A549 (cell line): Measurements from ENCODE around the gene SURF2. TPM values are rescaled to one million over a fixed set of nuclear protein-coding genes. Genes with fewer than 3 reads are reported as not detected.

Experiments used
- ATAC-seq, 2 experiments: fragments of 200-7000 bp in 1 of 2; fragments of >200 bp in 1 of 2; cut with Nextera tagmentation in 1 of 2; cut with Tn5 transposase in 1 of 2; 3 replicates each; pipeline versions ENCODE4 v1.8.0 to v1.9.1; 2018 to 2020; ENCODE audit warnings: mild to moderate bottlenecking in 1 of 2, moderate library complexity in 1 of 2
- CTCF ChIA-PET: fragments of 300-600 bp; sonication (Branson Sonifier 250); formaldehyde crosslinking; extraction: SDS; loops from one replicate; lab custom pipeline; 2021; ENCODE audit warnings: antibody characterized with exemption, inconsistent platforms; lab: Yijun Ruan, JAX
- POLR2A ChIA-PET: fragments of 350-600 bp; formaldehyde crosslinking; extraction: SDS; loops from one replicate; lab custom pipeline; 2021; ENCODE audit warnings: antibody characterized with exemption, inconsistent platforms; lab: Yijun Ruan, JAX
- DNase-seq, 2 experiments: peaks; one replicate each; pipeline versions ENCODE4 v3.0.0 to v3.0.0-alpha.2; 2011 to 2016; ENCODE audit warnings: low read depth in 1 of 2, low spot score in 1 of 2
- FAIRE-seq: peaks from 2 replicates; lab custom pipeline; 2011; peaks lifted over from hg19 to GRCh38; lab: Jason Lieb, UNC
- H3K27ac ChIP-seq, 2 experiments: fragments of >200 bp; sonication (Bioruptor Twin); formaldehyde crosslinking; 3 replicates each; pipeline ENCODE4 v1.5.1; 2016 to 2017
- H3K4me1 ChIP-seq: fragments of >200 bp; sonication (Bioruptor Twin); formaldehyde crosslinking; 3 replicates; pipeline ENCODE4 v1.6.1; 2016
- H3K4me2 ChIP-seq: fragments of >200 bp; sonication (Bioruptor Twin); formaldehyde crosslinking; 3 replicates; pipeline ENCODE4 v1.6.1; 2016
- H3K4me3 ChIP-seq: fragments of >200 bp; sonication (Bioruptor Twin); formaldehyde crosslinking; 3 replicates; pipeline ENCODE4 v1.5.1; 2016
- H3K9me3 ChIP-seq: fragments of >200 bp; sonication (Bioruptor Twin); formaldehyde crosslinking; 3 replicates; pipeline ENCODE4 v1.6.1; 2016
- CBX8 ChIP-seq: fragments of 200-600 bp; sonication (generic); IDR thresholded peaks from 2 replicates; pipeline ENCODE4 v1.6.1; 2016
- CHD2 ChIP-seq: fragments of 150-350 bp; IDR thresholded peaks from 2 replicates; pipeline ENCODE4 v1.6.1; 2014; ENCODE audit warnings: low read length; ENCODE audit not compliant: partially characterized antibody
- E2F6 ChIP-seq: IDR thresholded peaks from 2 replicates; pipeline ENCODE4 v1.6.1; 2012; ENCODE audit warnings: low read depth, borderline replicate concordance
- FOSB ChIP-seq: fragments of 250-450 bp; sonication (Bioruptor Pico); IDR thresholded peaks from 2 replicates; pipeline ENCODE4 v1.5.0; 2020; ENCODE audit warnings: mild to moderate bottlenecking, moderate library complexity
- GATA3 ChIP-seq: IDR thresholded peaks from 2 replicates; pipeline ENCODE4 v1.6.1; 2012; ENCODE audit warnings: borderline replicate concordance
- HOXA7 ChIP-seq: fragments of 250-450 bp; sonication (Bioruptor Pico); IDR thresholded peaks from 2 replicates; pipeline ENCODE4 v1.5.0; 2020; ENCODE audit warnings: mild to moderate bottlenecking, moderate library complexity
- HOXB13 ChIP-seq: fragments of 250-450 bp; sonication (Bioruptor Pico); IDR thresholded peaks from 2 replicates; pipeline ENCODE4 v1.5.0; 2020; ENCODE audit warnings: low read depth, mild to moderate bottlenecking, moderate library complexity
- JUN ChIP-seq, 2 experiments: fragments of >200 bp; sonication (Bioruptor Twin); formaldehyde crosslinking; IDR thresholded peaks; 2 replicates in 1 of 2; 3 replicates in 1 of 2; pipeline ENCODE4 v1.6.1; 2016 to 2017
- KDM5A ChIP-seq: fragments of 200-600 bp; sonication (generic); IDR thresholded peaks from 2 replicates; pipeline ENCODE4 v1.6.1; 2016; ENCODE audit warnings: antibody characterized with exemption, mild to moderate bottlenecking
- MAFK ChIP-seq: fragments of 450-650 bp; IDR thresholded peaks from 2 replicates; pipeline ENCODE4 v1.6.1; 2014; ENCODE audit not compliant: partially characterized antibody
- MAZ ChIP-seq: fragments of 150-350 bp; IDR thresholded peaks from 2 replicates; pipeline ENCODE4 v1.6.1; 2014; ENCODE audit warnings: antibody characterized with exemption, low read depth, low read length, borderline replicate concordance
- MYC ChIP-seq: IDR thresholded peaks from 2 replicates; pipeline ENCODE4 v1.6.1; 2012; ENCODE audit warnings: mild to moderate bottlenecking, inconsistent platforms, low read length, improper control_type of control experiment, borderline replicate concordance
- NFE2L2 ChIP-seq: fragments of 150-350 bp; conservative IDR thresholded peaks from 2 replicates; pipeline ENCODE4 v1.6.1; 2014; ENCODE audit warnings: low read length
- NPAS2 ChIP-seq: fragments of 250-450 bp; sonication (Bioruptor Pico); IDR thresholded peaks from 2 replicates; pipeline ENCODE4 v1.8.0; 2022; ENCODE audit warnings: mild to moderate bottlenecking, moderate library complexity, borderline replicate concordance
- PHF8 ChIP-seq: fragments of 200-600 bp; sonication (generic); IDR thresholded peaks from 2 replicates; pipeline ENCODE4 v1.6.1; 2016; ENCODE audit warnings: low read depth, mild to moderate bottlenecking, antibody characterized with exemption, moderate library complexity, borderline replicate concordance
- POLR2A ChIP-seq: IDR thresholded peaks from 2 replicates; pipeline ENCODE4 v1.6.1; 2012; ENCODE audit warnings: mild to moderate bottlenecking, low read length
- POLR2AphosphoS2 ChIP-seq: conservative IDR thresholded peaks from 2 replicates; pipeline ENCODE4 v1.6.1; 2012; ENCODE audit warnings: low read length, improper control_type of control experiment, inconsistent platforms
- REST ChIP-seq: fragments of 200-600 bp; sonication (generic); IDR thresholded peaks from 2 replicates; pipeline ENCODE4 v1.6.1; 2016; ENCODE audit warnings: antibody characterized with exemption, mild to moderate bottlenecking, moderate library complexity
- RFX5 ChIP-seq: fragments of 450-650 bp; IDR thresholded peaks from 2 replicates; pipeline ENCODE4 v1.7.1; 2014; ENCODE audit warnings: antibody characterized with exemption, mild to moderate bottlenecking, moderate library complexity
- TFCP2L1 ChIP-seq: fragments of 250-450 bp; sonication (Bioruptor Pico); IDR thresholded peaks from 2 replicates; pipeline ENCODE4 v1.5.0; 2021; ENCODE audit warnings: mild to moderate bottlenecking
- ZC3H11A ChIP-seq: fragments of 450-650 bp; IDR thresholded peaks from 2 replicates; pipeline ENCODE4 v1.6.1; 2014; ENCODE audit warnings: antibody characterized with exemption, mild to moderate bottlenecking
- ZSCAN20 ChIP-seq: fragments of 250-450 bp; sonication (Bioruptor Pico); IDR thresholded peaks from 2 replicates; pipeline ENCODE4 v1.8.0; 2022; ENCODE audit warnings: mild to moderate bottlenecking, moderate library complexity
- WGBS: methylation state at CpG from one replicate; pipeline ENCODE4 v1.1.6; 2017; ENCODE audit errors: missing lambda C conversion rate; 5-methylcytosine and 5-hydroxymethylcytosine counted together
- polyA plus RNA-seq, 4 experiments: library from polyadenylated mRNA; depleted of rRNA in 3 of 4; stranded (reverse); fragments of >200 nt; fragmentation: RNase III in 1 of 4; extraction: RNeasy Plus Mini Kit Qiagen cat#74134 plus additional on column Dnase treatment in 1 of 4; gene quantifications; 2 replicates in 3 of 4; 3 replicates in 1 of 4; pipeline ENCODE4 v1.2.3, GENCODE V29; 2011 to 2017
- TF ChIP-seq, protein P1 (sequence below): fragments of >200 bp; sonication (Bioruptor Twin); formaldehyde crosslinking; IDR thresholded peaks from 3 replicates; pipeline ENCODE4 v1.6.1; 2016
- TF ChIP-seq, protein P2 (sequence below): IDR thresholded peaks from 2 replicates; pipeline ENCODE4 v1.6.1; 2012

SURF2 gene
- polyA plus RNA-seq, 2 of the 4 experiments (the other 2 are of a cell fraction), result 25.2 to 34.9 TPM

GRCh38 chr9:133347515-133347984 lies 8.8 kb upstream of the SURF2 start:
- peak overlapping the region; percentile 87 for H3K4me2 ChIP-seq
- peak overlapping the region; percentile 98 to 99 for H3K27ac ChIP-seq
- FAIRE-seq, result no peak
- peak in 1 of 2 experiments; percentile 45 for DNase-seq
- no peaks in the 10 kb centered on the region for H3K9me3 ChIP-seq
- H3K4me1 ChIP-seq, result peaks cover 19% of the 10 kb centered on the region
- H3K4me3 ChIP-seq, result peak overlapping the region; percentile 100
- ATAC-seq, result peak; percentile 70 to 79
- WGBS, result 2% methylated on average over 25 of the region's 41 CpGs
- CTCF ChIA-PET, result interaction anchor here (0.9 to 3.4 kb wide), 4 partner anchors 15 to 161 kb away, joined by 3 to 10 read pairs (median 4); no protein-coding TSS in a partner anchor
- TF ChIP-seq POLR2A (no peak), HOXA7 (no peak)
- POLR2A ChIA-PET, result interaction anchor here (0.5 to 2.6 kb wide), 21 partner anchors 8 to 677 kb away, joined by 3 to 27 read pairs (median 5); partner anchors contain the start of genes CACFD1, SLC2A6, STKLD1 and SURF1

- no peak for FAIRE-seq
- CTCF ChIA-PET, result interaction anchor here (0.9 to 3.4 kb wide), 4 partner anchors 15 to 162 kb away, joined by 3 to 10 read pairs (median 4); no protein-coding TSS in a partner anchor
- H3K4me1 ChIP-seq, result peaks cover 19% of the 10 kb centered on the region
These were observed 8.2 kb upstream of the SURF2 start, which contains the start of the genes MED22 and RPL7A for GRCh38 chr9:133347985-133348717. Gene MED22, minus strand, starts transcription at chr9:133348131. Its CDS starts 1,469 bp downstream, at chr9:133346662. Gene RPL7A, plus strand, starts transcription at chr9:133348218. Its CDS starts 26 bp downstream, at chr9:133348244.

More at GRCh38 chr9:133347985-133348717, 8.2 kb upstream of the SURF2 start, which contains the start of the genes MED22 and RPL7A:
- POLR2A ChIA-PET, result interaction anchor here (0.5 to 2.6 kb wide), 21 partner anchors 9 to 677 kb away, joined by 3 to 27 read pairs (median 5); partner anchors contain the start of genes CACFD1, SLC2A6, STKLD1 and SURF1
- Histone ChIP-seq H3K27ac (peak within 1 kb of the TSS; percentile 98 to 99), H3K9me3 (no peaks in the 10 kb centered on the region), H3K4me3 (peak within 1 kb of the TSS; percentile 100), H3K4me2 (peak within 1 kb of the TSS; percentile 87)
- TF ChIP-seq E2F6 (peak; percentile 35; the same call in 1 of the 2 replicates), GATA3 (peak; percentile 48; the same call in 1 of the 2 replicates), ZC3H11A (0 out of 2 replicates have a peak, but pooled peaks have one; percentile 5), HOXB13 (0 out of 2 replicates have a peak, but pooled peaks have one; percentile 18), NFE2L2 (no peak), CHD2 (peak; percentile 96), PHF8 (peak; percentile 86), KDM5A (peak; percentile 38; the same call in 1 of the 2 replicates), RFX5 (no peak), MAZ (peak; percentile 29; the same call in 1 of the 2 replicates), POLR2A (peak; percentile 99), FOSB (CRISPR knock-in tag) (peak; percentile 59; the same call in 1 of the 2 replicates), REST (peak; percentile 91), POLR2AphosphoS2 (no peak), CBX8 (no peak), MYC (0 out of 2 replicates have a peak, but pooled peaks have one; percentile 70), ZSCAN20 (CRISPR knock-in tag) (no peak), TFCP2L1 (CRISPR knock-in tag) (peak; percentile 92), NPAS2 (CRISPR knock-in tag) (no peak), MAFK (no peak), JUN (IDR thresholded peaks at IDR 0.05) (peak; percentile 95 to 98)
- TF ChIP-seq, protein P1, sequence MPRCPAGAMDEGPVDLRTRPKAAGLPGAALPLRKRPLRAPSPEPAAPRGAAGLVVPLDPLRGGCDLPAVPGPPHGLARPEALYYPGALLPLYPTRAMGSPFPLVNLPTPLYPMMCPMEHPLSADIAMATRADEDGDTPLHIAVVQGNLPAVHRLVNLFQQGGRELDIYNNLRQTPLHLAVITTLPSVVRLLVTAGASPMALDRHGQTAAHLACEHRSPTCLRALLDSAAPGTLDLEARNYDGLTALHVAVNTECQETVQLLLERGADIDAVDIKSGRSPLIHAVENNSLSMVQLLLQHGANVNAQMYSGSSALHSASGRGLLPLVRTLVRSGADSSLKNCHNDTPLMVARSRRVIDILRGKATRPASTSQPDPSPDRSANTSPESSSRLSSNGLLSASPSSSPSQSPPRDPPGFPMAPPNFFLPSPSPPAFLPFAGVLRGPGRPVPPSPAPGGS, result peak; percentile 98
- TF ChIP-seq, protein P2, sequence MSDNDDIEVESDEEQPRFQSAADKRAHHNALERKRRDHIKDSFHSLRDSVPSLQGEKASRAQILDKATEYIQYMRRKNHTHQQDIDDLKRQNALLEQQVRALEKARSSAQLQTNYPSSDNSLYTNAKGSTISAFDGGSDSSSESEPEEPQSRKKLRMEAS, result peak; percentile 95
- WGBS, result under 1% methylated on average over 38 of the region's 64 CpGs
- ATAC-seq, result peak; percentile 74 to 83
- peak; percentile 90 to 96 for DNase-seq
